Left lung (tissue), 10 donors: ENCODE results near the gene BCAS3. TPM values are rescaled to one million over a fixed set of nuclear protein-coding genes. Genes with fewer than 3 reads are reported as not detected.

ENCODE experiments used
- ATAC-seq: fragments of 200-7000 bp; cut with Tn5 transposase; one replicate; pipeline ENCODE4 v1.9.1; 2020; ENCODE audit warnings: moderate library complexity
- DNase-seq, 4 donors: peaks; one replicate each; pipeline ENCODE4 v3.0.0-alpha.2; 2013 to 2020
- H3K27ac ChIP-seq, 2 donors: fragments of 200-600 bp; sonication (generic) in 1 of 2; one replicate each; pipeline versions ENCODE4 v1.5.0 to v1.8.0; 2020 to 2021
- H3K27me3 ChIP-seq, 2 donors: fragments of 200-600 bp; sonication (generic) in 1 of 2; one replicate each; pipeline versions ENCODE4 v1.5.0 to v1.8.0; 2020 to 2021
- H3K36me3 ChIP-seq, 2 donors: fragments of 200-600 bp; sonication (generic) in 1 of 2; one replicate each; pipeline versions ENCODE4 v1.5.0 to v1.8.0; 2020 to 2021
- H3K4me1 ChIP-seq, 2 donors: fragments of 200-600 bp; one replicate each; pipeline ENCODE4 v1.8.0; 2021
- H3K4me3 ChIP-seq, 2 donors: fragments of 200-600 bp; sonication (generic) in 1 of 2; one replicate each; pipeline versions ENCODE4 v1.5.0 to v1.8.0; 2020 to 2021; ENCODE audit warnings: mild to moderate bottlenecking in 1 of 2
- H3K9me3 ChIP-seq, 2 donors: fragments of 200-600 bp; sonication (generic) in 1 of 2; one replicate each; pipeline versions ENCODE4 v1.5.0 to v1.8.0; 2020 to 2021
- CTCF ChIP-seq, 2 donors: fragments of 200-600 bp; sonication (generic) in 1 of 2; IDR thresholded peaks; one replicate each; pipeline versions ENCODE4 v1.5.0 to v1.8.0; 2021; ENCODE audit warnings: antibody characterized with exemption in 2 of 2
- intact Hi-C, 2 donors: fragments of 100-400 bp; cut with DNase I; formaldehyde crosslinking; loops; one replicate each; pipeline versions ENCODE4 v1.11.2 to v1.14.2; 2022
- polyA plus RNA-seq, 6 donors: library from polyadenylated mRNA; unstranded; fragments of 120-200 nt; gene quantifications; one replicate each; pipeline ENCODE4 v1.2.1, GENCODE V29; 2013; ENCODE audit not compliant: insufficient read length in 6 of 6
- total RNA-seq, 2 donors: library from RNA; stranded (reverse); fragmentation: NEBNext Ultra II Directional; extraction: Animal tissue kit (Norgen Biotek cat#: 25700); gene quantifications; one replicate each; pipeline ENCODE4 v1.2.1, GENCODE V29; 2021
- donor health status: DM: no; HTN: yes; CAD: no.
- donor health status: DM: no; HTN: no; CAD: no.

The BCAS3 gene
- total and polyA plus RNA-seq, 8 donors: 21.2 to 29.6 (median 28.0) TPM

- ATAC-seq: no peak
- no peak for TF ChIP-seq CTCF (IDR thresholded peaks at IDR 0.05)
- Histone ChIP-seq H3K27ac (no peak overlapping the region), H3K9me3 (no peaks in the 10 kb centered on the region), H3K27me3 (no peaks in the 10 kb centered on the region), H3K4me3 (no peak overlapping the region), H3K4me1 (no peaks in the 10 kb centered on the region), H3K36me3 (no peaks in the 10 kb centered on the region)
- no peak for DNase-seq
- intact Hi-C loops: no loop called here
These were observed 689.2 kb downstream of the BCAS3 start for GRCh38 chr17:61366715-61367413.

GRCh38 chr17:61368049-61368831 is 690.6 kb downstream of the BCAS3 start:
- H3K27ac ChIP-seq: no peak overlapping the region
- no peak for TF ChIP-seq CTCF (IDR thresholded peaks at IDR 0.05)
- DNase-seq (no peak), ATAC-seq (no peak)
- no peak overlapping the region for H3K4me3 ChIP-seq
- H3K9me3 ChIP-seq: no peaks in the 10 kb centered on the region
- intact Hi-C loops: no loop called here
- H3K36me3 ChIP-seq: no peaks in the 10 kb centered on the region
- no peaks in the 10 kb centered on the region for H3K4me1 ChIP-seq
- no peaks in the 10 kb centered on the region for H3K27me3 ChIP-seq

GRCh38 chr17:61368832-61369450 is 691.3 kb downstream of the BCAS3 start:
- H3K9me3 ChIP-seq: no peaks in the 10 kb centered on the region
- DNase-seq (no peak), ATAC-seq (no peak)
- H3K27me3 ChIP-seq: no peaks in the 10 kb centered on the region
- H3K4me3 ChIP-seq: no peak overlapping the region
- intact Hi-C loops: no loop called here
- H3K36me3 ChIP-seq: no peaks in the 10 kb centered on the region
- no peak for TF ChIP-seq CTCF (IDR thresholded peaks at IDR 0.05)
- no peak overlapping the region for H3K27ac ChIP-seq
- no peaks in the 10 kb centered on the region for H3K4me1 ChIP-seq

GRCh38 chr17:61369751-61370150 is 692.1 kb downstream of the BCAS3 start:
- H3K4me1 ChIP-seq: peaks cover 0 to 5% of the 10 kb centered on the region in 2 donors
- H3K36me3 ChIP-seq: no peaks in the 10 kb centered on the region
- no peaks in the 10 kb centered on the region for H3K9me3 ChIP-seq
- DNase-seq: no peak
- no peaks in the 10 kb centered on the region for H3K27me3 ChIP-seq
- intact Hi-C loops: no loop called here
- no peak overlapping the region for H3K4me3 ChIP-seq
- ATAC-seq: no peak
- H3K27ac ChIP-seq: no peak overlapping the region
- no peak for TF ChIP-seq CTCF (IDR thresholded peaks at IDR 0.05)

GRCh38 chr17:61371179-61371578 is 693.5 kb downstream of the BCAS3 start:
- Histone ChIP-seq H3K9me3 (no peaks in the 10 kb centered on the region), H3K27ac (no peak overlapping the region), H3K4me3 (no peak overlapping the region), H3K27me3 (no peaks in the 10 kb centered on the region), H3K36me3 (no peaks in the 10 kb centered on the region), H3K4me1 (peaks cover 0 to 6% of the 10 kb centered on the region in 2 donors)
- ATAC-seq: no peak
- intact Hi-C loops: no loop called here
- no peak for TF ChIP-seq CTCF (IDR thresholded peaks at IDR 0.05)
- DNase-seq: no peak
